HEK293T (cell line): Measurements from ENCODE around the gene FAM89A.

Experiments
- CTCF ChIA-PET: fragments of 350-600 bp; formaldehyde crosslinking; extraction: SDS; loops from one replicate; lab custom pipeline; 2021; ENCODE audit warnings: antibody characterized with exemption, inconsistent platforms; lab: Yijun Ruan, JAX
- POLR2A ChIA-PET: fragments of 350-600 bp; formaldehyde crosslinking; extraction: SDS; loops from one replicate; lab custom pipeline; 2020; ENCODE audit warnings: antibody characterized with exemption, inconsistent platforms; lab: Yijun Ruan, JAX
- DNase-seq: peaks from one replicate; pipeline ENCODE4 v3.0.0; 2012; ENCODE audit warnings: mixed read lengths; ENCODE audit errors: extremely low spot score
- ARNT ChIP-seq: fragments of 450-650 bp; IDR thresholded peaks from 2 replicates; pipeline ENCODE4 v1.6.1; 2017; ENCODE audit warnings: mild to moderate bottlenecking
- BHLHE40 ChIP-seq: fragments of 450-650 bp; IDR thresholded peaks from 2 replicates; pipeline ENCODE4 v1.6.1; 2016; ENCODE audit warnings: mild to moderate bottlenecking, moderate library complexity, borderline replicate concordance
- CTBP1 ChIP-seq: fragments of 450-650 bp; IDR thresholded peaks from 2 replicates; pipeline ENCODE4 v1.6.1; 2016; ENCODE audit warnings: borderline replicate concordance
- ELF4 ChIP-seq: fragments of 450-650 bp; IDR thresholded peaks from 2 replicates; pipeline ENCODE4 v1.6.1; 2017; ENCODE audit warnings: antibody characterized with exemption
- FOXA1 ChIP-seq: fragments of 450-650 bp; IDR thresholded peaks from 2 replicates; pipeline ENCODE4 v1.6.1; 2016; ENCODE audit warnings: mild to moderate bottlenecking
- FOXK2 ChIP-seq: fragments of 450-650 bp; IDR thresholded peaks from 2 replicates; pipeline ENCODE4 v1.6.1; 2016; ENCODE audit warnings: mild to moderate bottlenecking
- FOXM1 ChIP-seq: fragments of 450-650 bp; IDR thresholded peaks from 2 replicates; pipeline ENCODE4 v1.6.1; 2017; ENCODE audit warnings: mild to moderate bottlenecking, borderline replicate concordance
- HDGF ChIP-seq: fragments of 450-650 bp; IDR thresholded peaks from 2 replicates; pipeline ENCODE4 v1.6.1; 2017; ENCODE audit warnings: antibody characterized with exemption, borderline replicate concordance
- L3MBTL2 ChIP-seq: fragments of 450-650 bp; conservative IDR thresholded peaks from 2 replicates; pipeline ENCODE4 v1.6.1; 2016; ENCODE audit warnings: mild to moderate bottlenecking
- LEF1 ChIP-seq: fragments of 450-650 bp; IDR thresholded peaks from 2 replicates; pipeline ENCODE4 v1.6.1; 2017; ENCODE audit warnings: mild to moderate bottlenecking, borderline replicate concordance
- NFRKB ChIP-seq: fragments of 450-650 bp; IDR thresholded peaks from 2 replicates; pipeline ENCODE4 v1.6.1; 2016; ENCODE audit warnings: mild to moderate bottlenecking, moderate library complexity
- SP1 ChIP-seq: fragments of 450-650 bp; IDR thresholded peaks from 2 replicates; pipeline ENCODE4 v1.6.1; 2017
- SUZ12 ChIP-seq: fragments of 450-650 bp; IDR thresholded peaks from 2 replicates; pipeline ENCODE4 v1.6.1; 2016; ENCODE audit warnings: mild to moderate bottlenecking
- TARDBP ChIP-seq: fragments of 450-650 bp; IDR thresholded peaks from 2 replicates; pipeline ENCODE4 v1.6.1; 2016
- ZNF384 ChIP-seq: fragments of 450-650 bp; IDR thresholded peaks from 2 replicates; pipeline ENCODE4 v1.6.1; 2016
- TF ChIP-seq, protein P1 (sequence below): fragments of 450-650 bp; IDR thresholded peaks from 2 replicates; pipeline ENCODE4 v1.6.1; 2016

Gene FAM89A

DNA sequence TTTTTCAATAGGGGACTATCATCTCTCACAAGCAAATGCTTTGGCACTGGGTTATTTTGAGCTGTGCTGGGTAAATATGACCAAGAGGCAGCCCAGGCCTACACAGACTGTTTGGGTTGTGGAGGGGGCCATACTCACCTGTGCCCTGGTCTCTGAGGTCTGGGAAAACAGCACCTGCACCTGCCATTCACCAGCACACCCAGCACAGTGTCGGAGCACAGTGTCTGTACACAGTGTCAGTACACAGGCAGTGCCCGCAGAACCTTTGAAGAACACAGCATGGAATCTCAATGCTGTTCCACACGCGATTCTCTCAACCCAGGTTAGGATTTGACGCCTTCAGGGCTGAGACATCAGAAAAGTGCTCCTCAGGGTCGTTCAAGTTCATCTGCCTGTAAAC is 35.0 kb upstream of the FAM89A start:
- DNase-seq, result no peak
- CTCF ChIA-PET, result interaction anchor here (1.1 kb wide), 1 partner anchor 10 kb away, joined by 3 read pairs; no protein-coding TSS in a partner anchor
- POLR2A ChIA-PET, result no interaction called here
- TF ChIP-seq FOXM1, result no peak
- TF ChIP-seq, protein P1, sequence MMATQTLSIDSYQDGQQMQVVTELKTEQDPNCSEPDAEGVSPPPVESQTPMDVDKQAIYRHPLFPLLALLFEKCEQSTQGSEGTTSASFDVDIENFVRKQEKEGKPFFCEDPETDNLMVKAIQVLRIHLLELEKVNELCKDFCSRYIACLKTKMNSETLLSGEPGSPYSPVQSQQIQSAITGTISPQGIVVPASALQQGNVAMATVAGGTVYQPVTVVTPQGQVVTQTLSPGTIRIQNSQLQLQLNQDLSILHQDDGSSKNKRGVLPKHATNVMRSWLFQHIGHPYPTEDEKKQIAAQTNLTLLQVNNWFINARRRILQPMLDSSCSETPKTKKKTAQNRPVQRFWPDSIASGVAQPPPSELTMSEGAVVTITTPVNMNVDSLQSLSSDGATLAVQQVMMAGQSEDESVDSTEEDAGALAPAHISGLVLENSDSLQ, result no peak

DNA sequence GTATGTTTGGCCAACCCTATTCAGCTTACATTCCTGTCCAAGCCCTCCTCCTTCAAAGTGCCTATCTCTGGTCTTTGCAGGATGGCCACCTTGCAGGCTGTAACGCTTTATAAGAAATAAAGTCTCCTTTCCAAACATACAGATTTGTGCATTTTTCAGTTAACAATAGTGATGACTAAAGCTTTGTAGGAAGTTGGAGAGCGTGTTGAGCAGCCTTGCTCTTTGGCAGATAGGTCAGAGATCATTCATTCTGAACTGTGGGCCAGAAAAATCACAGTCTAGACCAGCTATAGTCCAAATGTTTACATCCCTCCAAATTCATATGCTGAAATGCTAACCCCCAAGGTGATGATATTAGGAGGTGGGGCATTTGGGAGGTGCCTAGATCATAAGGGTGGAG is 34.0 kb upstream of the FAM89A start:
- TF ChIP-seq SUZ12 (no peak), FOXK2 (no peak), SP1 (no peak), HDGF (no peak), FOXA1 (no peak), L3MBTL2 (no peak), FOXM1 (no peak), BHLHE40 (no peak), ZNF384 (no peak)
- POLR2A ChIA-PET, result no interaction called here
- CTCF ChIA-PET, result no interaction called here

DNA sequence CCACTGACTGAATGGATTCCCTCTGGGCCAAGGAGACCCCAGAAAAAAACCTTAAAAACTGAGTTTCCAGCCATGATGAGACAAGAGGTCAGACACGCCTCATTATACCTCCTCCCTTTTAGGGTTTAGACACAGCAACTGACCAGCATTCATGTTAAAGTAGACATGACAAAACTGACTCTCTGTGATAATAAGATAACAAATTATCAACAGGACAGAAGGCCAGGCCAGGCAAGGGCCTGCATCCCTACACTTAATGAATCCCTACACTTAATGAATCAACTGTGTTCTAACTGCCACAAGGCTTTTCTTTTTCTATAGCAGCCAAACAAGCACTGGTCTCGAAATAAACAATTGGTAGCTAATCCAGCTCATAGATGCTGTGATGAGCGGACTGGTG is 33.3 kb upstream of the FAM89A start:
- ChIA-PET POLR2A (no interaction called here), CTCF (interaction anchor here (1.0 kb wide), 1 partner anchor 19 kb away, joined by 3 read pairs; no protein-coding TSS in a partner anchor)
- TF ChIP-seq, protein P1, result no peak
- TF ChIP-seq NFRKB (no peak), ZNF384 (no peak), TARDBP (no peak), LEF1 (no peak), FOXA1 (no peak), CTBP1 (no peak), L3MBTL2 (no peak), SUZ12 (no peak), FOXM1 (no peak), SP1 (no peak), FOXK2 (no peak), BHLHE40 (no peak), ELF4 (no peak), HDGF (no peak), ARNT (no peak)
- no peak for DNase-seq

More for the DNA sequence above, 34.0 kb upstream of the FAM89A start:
- DNase-seq, result no peak

DNA sequence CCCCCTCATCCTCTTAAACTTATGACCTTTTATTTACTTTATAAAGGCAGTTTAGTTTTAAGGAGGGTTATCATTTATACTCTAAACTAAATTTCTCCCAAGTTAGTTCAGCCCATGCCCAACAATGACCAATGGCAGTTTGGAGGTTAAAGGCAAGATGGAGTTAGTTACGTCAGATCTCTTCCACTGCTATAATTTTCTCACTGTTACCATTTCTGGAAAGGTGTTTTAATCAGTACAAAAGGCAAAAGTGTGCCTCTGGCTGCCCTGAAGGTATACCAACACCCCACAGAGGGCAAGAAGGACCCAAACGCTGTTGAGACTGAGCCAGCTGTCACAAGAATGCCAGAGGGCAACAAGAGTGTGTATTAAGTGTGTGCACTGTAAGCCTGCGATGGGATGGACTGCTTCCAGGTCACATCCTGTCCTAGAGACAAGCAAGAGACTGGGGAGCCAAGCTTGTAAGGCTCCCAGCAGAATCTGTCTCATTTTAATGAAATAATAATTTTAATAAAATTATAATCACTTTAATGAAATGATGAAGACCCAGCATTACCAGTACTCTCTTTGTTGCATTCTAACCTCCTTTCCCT is 32.5 kb upstream of the FAM89A start:
- TF ChIP-seq, protein P1, result no peak
- no peak for TF ChIP-seq LEF1
- no peak for TF ChIP-seq HDGF
- POLR2A ChIA-PET, result no interaction called here
- DNase-seq, result no peak
- CTCF ChIA-PET, result interaction anchor here (1.0 kb wide), 1 partner anchor 19 kb away, joined by 3 read pairs; no protein-coding TSS in a partner anchor

DNA sequence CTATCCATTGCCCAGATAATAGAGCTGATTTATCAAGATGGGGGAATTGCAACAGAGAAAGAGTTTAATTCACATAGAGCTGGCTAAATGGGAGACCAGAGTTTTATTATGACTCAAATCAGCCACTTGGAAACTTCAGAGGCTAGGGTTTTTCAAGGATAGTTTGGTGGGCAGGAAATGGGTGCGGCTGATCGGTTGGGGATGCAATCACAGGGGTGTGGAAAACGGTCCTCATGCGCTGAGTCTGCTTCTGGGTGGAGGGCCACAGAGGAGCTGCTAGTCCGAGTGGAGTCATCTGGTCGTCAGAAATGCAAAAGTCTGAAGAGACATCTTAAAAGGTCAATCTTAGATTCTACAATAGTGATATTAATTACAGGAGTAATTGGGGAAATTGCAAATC is 32.0 kb upstream of the FAM89A start:
- CTCF ChIA-PET, result no interaction called here
- DNase-seq, result no peak
- TF ChIP-seq CTBP1 (no peak), NFRKB (no peak), L3MBTL2 (no peak), SUZ12 (no peak), FOXA1 (no peak), ZNF384 (no peak), TARDBP (no peak), FOXK2 (no peak), HDGF (no peak), ARNT (no peak)
- TF ChIP-seq, protein P1, result no peak
- POLR2A ChIA-PET, result no interaction called here

DNA sequence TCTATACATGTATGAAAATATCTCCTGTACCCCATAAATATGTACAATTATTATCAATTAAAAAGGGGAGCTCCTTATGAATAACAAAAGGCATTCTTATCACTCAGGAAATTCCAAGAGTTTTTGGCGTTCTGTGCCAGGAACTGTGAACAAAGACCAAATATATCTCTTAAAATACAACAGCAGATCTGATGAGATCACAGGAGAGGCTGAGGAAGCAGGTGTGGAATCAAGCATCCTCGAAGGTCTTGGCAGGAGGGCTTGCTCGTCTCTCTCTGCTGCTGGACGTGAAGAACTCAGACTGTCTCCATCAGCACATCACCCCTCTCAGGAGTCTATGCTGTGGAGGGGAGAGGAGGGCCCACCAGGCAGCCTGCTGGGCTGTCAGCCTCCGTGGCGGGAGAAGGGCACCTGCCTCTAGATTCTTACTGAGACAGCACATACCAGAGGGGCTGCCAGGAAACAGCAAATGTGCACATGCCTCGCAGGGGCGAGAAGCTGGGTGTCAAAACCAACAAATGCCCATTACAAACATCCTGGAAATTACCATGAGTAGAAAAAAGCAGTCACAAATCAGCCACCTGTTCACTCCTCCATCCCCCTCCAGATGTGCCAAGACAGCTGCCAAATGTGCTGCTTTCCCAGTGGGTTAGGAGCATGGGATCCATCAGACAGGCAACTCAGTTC is 30.8 kb upstream of the FAM89A start:
- no peak for DNase-seq
- TF ChIP-seq FOXM1 (no peak), SP1 (no peak), HDGF (no peak), LEF1 (no peak)
- ChIA-PET POLR2A (no interaction called here), CTCF (interaction anchor here (1.7 kb wide), 1 partner anchor 20 kb away, joined by 5 read pairs; no protein-coding TSS in a partner anchor)
